Measurements from ENCODE around the gene LMF1.

DNA sequence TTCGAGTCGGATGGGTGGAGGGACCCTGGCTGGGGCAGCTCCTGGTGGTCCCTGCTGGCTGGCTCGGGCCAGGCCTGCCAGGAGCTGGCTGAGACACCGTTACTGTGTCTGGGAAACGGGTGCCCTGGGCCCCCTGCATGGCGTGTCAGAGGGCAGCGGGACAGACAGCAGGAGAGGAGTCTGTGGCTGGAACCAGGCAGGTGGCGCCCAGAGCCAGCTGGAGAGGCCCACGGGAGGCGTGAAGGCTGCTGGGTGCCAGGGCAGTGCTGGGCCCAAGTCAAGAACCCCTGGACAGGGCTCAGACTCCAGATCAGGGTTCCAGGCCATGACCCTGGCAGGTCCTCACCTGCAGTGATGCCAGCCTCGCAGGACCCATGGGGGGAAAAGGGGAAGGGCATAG, 27.4 kb upstream of the LMF1 start:
- TF ChIP-seq, protein P1, sequence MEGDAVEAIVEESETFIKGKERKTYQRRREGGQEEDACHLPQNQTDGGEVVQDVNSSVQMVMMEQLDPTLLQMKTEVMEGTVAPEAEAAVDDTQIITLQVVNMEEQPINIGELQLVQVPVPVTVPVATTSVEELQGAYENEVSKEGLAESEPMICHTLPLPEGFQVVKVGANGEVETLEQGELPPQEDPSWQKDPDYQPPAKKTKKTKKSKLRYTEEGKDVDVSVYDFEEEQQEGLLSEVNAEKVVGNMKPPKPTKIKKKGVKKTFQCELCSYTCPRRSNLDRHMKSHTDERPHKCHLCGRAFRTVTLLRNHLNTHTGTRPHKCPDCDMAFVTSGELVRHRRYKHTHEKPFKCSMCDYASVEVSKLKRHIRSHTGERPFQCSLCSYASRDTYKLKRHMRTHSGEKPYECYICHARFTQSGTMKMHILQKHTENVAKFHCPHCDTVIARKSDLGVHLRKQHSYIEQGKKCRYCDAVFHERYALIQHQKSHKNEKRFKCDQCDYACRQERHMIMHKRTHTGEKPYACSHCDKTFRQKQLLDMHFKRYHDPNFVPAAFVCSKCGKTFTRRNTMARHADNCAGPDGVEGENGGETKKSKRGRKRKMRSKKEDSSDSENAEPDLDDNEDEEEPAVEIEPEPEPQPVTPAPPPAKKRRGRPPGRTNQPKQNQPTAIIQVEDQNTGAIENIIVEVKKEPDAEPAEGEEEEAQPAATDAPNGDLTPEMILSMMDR (conservative IDR thresholded peaks at IDR 0.05; ENCODE audit: low read length), result no peak
- no peak for TF ChIP-seq EZH2phosphoT487 (IDR thresholded peaks at IDR 0.05; ENCODE audit: borderline replicate concordance, low read depth, low read length)

All from OCI-LY7 (cell line).